ENCODE data around the gene DNAH8.
"Not testable (repeated sequence)": the region's sequence is repeated elsewhere in the genome, so short reads cannot be mapped to it uniquely, and the experiment has no call there.

Gene DNAH8

GRCh38 chr6:38753707-38754106 lies 38.6 kb downstream of the DNAH8 start:
- no peak for DNase-seq

GRCh38 chr6:38755207-38755606 lies 40.1 kb downstream of the DNAH8 start:
- peak; percentile 75 for DNase-seq

- DNase-seq: peak; percentile 3
Measured at GRCh38 chr6:38755874-38756273, 40.8 kb downstream of the DNAH8 start.

GRCh38 chr6:38760097-38760496 lies 45.0 kb downstream of the DNAH8 start:
- DNase-seq: no peak

GRCh38 chr6:38762848-38763247 lies 47.7 kb downstream of the DNAH8 start:
- DNase-seq: no peak

GRCh38 chr6:38767560-38767959 lies 52.4 kb downstream of the DNAH8 start:
- no peak for DNase-seq

GRCh38 chr6:38773338-38773737 lies 58.2 kb downstream of the DNAH8 start:
- DNase-seq: peak; percentile 15

GRCh38 chr6:38774929-38775707 lies 60.0 kb downstream of the DNAH8 start:
- no peak for DNase-seq

GRCh38 chr6:38775870-38776269 lies 60.8 kb downstream of the DNAH8 start:
- no peak for DNase-seq

GRCh38 chr6:38776515-38776914 lies 61.4 kb downstream of the DNAH8 start:
- no peak for DNase-seq

GRCh38 chr6:38779310-38780062 lies 64.4 kb downstream of the DNAH8 start:
- DNase-seq: no peak

GRCh38 chr6:38782616-38783015 lies 67.5 kb downstream of the DNAH8 start:
- no peak for DNase-seq

- DNase-seq: no peak
Measured at GRCh38 chr6:38783443-38784228, 68.5 kb downstream of the DNAH8 start.

GRCh38 chr6:38784506-38785235 lies 69.6 kb downstream of the DNAH8 start:
- DNase-seq: no peak

GRCh38 chr6:38786486-38786885 lies 71.4 kb downstream of the DNAH8 start:
- DNase-seq: no peak

- no peak for DNase-seq
Measured at GRCh38 chr6:38789256-38789655, 74.1 kb downstream of the DNAH8 start.

- no peak for DNase-seq
Measured at GRCh38 chr6:38792356-38792755, 77.2 kb downstream of the DNAH8 start.

GRCh38 chr6:38794682-38795081 lies 79.6 kb downstream of the DNAH8 start:
- DNase-seq: no peak

GRCh38 chr6:38796006-38796405 lies 80.9 kb downstream of the DNAH8 start:
- no peak for DNase-seq

GRCh38 chr6:38796437-38796836 lies 81.3 kb downstream of the DNAH8 start:
- not testable (repeated sequence) for DNase-seq

GRCh38 chr6:38796850-38797249 lies 81.7 kb downstream of the DNAH8 start:
- no peak for DNase-seq

- no peak for DNase-seq
Measured at GRCh38 chr6:38797391-38797790, 82.3 kb downstream of the DNAH8 start.
